Adipose tissue (tissue), 3 donors: ENCODE results near the gene SETBP1. TPM values are rescaled to one million over a fixed set of nuclear protein-coding genes. Genes with fewer than 3 reads are reported as not detected.

Experiments
- H3K27ac ChIP-seq: one replicate; pipeline ENCODE4 v1.5.1; 2013; ENCODE audit warnings: low read depth, low read length
- WGBS, 3 donors: extraction: QIAGEN DNeasy Blood & Tissue Kit; methylation state at CpG; one replicate each; pipeline ENCODE4 v1.1.7; 2013; 5-methylcytosine and 5-hydroxymethylcytosine counted together
- polyA plus RNA-seq, 3 donors: library from polyadenylated mRNA; stranded (reverse); fragments of 200-250 nt; gene quantifications; one replicate each; pipeline ENCODE4 v1.2.3, GENCODE V29; 2013
- donor health status: healthy with polysubstance abuse.
- donor health status: Bipolar disorder and iron deficiency.
- donor health status: healthy.

SETBP1 gene
- polyA plus RNA-seq, 3 donors, result 2.3 to 5.6 (median 2.7) TPM

DNA sequence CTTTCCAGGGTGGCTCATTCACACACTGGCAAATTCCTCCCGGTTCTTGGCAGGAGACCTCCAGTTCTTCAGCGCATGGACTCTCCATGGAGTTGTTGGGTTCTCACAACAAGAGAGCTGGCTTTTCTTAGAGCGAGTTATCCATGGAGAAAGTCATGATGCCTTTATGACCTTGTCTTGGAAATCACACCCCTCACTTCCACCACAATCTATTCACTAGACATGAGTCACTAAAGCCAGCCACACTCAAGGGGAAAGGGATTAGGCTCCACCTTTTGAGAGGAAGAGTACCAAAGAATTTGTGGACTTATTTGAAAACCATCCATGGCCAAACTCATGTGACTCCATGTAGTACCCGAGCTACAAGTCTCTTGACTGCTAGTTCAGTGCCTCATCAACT is 160.5 kb downstream of the SETBP1 start:
- 82 to 97% (median 94%) methylated on average over 4 of the region's 4 CpGs for WGBS, 3 donors
- H3K27ac ChIP-seq, result no peak overlapping the region

GRCh38 chr18:44841752-44842587 is 161.3 kb downstream of the SETBP1 start:
- H3K27ac ChIP-seq, result no peak overlapping the region

DNA sequence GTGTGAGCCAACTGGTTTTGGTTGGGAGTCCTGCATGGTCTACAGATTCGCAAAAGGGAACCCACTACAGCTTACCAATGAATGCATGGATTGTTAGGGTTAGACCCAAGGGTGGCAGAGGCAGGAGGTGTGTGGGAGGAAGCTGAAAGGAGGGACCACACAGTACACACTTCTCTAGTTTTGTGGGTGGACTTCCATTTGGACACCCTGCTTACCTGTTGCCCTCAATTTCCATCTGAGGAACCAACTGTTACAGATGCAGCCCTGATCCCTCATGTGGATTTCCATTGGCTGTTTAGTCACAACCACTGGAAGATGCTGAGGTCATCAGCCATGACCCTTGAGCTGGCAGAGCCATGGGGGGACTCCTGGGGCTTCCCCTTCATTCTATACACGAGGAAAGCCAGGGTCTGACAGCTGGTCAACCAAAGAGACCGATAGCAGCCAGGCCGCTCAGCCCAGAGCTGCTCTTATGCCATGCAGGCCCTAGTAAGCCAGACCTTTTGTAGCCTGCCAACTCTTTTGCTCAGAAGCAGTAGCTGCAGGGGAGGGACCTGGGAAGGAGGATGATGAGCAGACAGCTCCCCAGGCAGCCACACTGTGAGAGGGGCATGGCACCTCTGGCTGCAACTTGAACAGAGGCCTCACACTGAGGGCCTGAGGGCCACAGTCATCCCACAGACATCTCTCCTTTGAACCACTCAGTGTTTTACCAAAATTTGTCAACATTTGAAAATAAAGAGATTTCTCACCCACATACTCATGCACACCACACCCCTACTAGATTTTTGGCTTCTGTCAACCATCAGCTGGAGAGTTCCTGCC is 162.1 kb downstream of the SETBP1 start:
- 80 to 94% (median 93%) methylated on average over 4 of the region's 4 CpGs for WGBS, 3 donors
- H3K27ac ChIP-seq, result no peak overlapping the region

More at GRCh38 chr18:44841752-44842587, 161.3 kb downstream of the SETBP1 start:
- 80 to 87% (median 82%) methylated on average over 10 of the region's 10 CpGs for WGBS, 3 donors

- WGBS, 3 donors, result 72 to 78% (median 78%) methylated on average over 5 of the region's 5 CpGs
- H3K27ac ChIP-seq, result no peak overlapping the region
These were observed 163.8 kb downstream of the SETBP1 start for GRCh38 chr18:44844486-44844885.

DNA sequence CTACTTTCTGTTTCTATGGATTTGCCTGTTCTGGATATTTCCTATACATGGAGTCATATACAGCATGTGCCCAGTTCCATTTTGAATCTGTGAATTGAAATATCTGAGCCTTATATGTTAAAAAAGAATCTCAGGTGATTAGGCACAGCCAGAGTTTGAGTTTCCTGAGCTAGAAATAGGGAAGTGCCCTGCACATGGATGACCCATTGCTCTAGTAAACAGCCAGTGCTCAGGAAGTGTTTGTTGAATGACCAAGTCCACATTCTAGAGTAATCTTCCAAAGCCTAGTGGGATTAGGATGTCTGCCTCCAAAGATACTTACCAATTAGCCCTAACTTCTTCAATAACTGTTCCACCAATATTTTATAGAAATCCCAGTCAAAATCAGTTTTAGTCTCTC is 165.8 kb downstream of the SETBP1 start:
- H3K27ac ChIP-seq, result no peak overlapping the region

DNA sequence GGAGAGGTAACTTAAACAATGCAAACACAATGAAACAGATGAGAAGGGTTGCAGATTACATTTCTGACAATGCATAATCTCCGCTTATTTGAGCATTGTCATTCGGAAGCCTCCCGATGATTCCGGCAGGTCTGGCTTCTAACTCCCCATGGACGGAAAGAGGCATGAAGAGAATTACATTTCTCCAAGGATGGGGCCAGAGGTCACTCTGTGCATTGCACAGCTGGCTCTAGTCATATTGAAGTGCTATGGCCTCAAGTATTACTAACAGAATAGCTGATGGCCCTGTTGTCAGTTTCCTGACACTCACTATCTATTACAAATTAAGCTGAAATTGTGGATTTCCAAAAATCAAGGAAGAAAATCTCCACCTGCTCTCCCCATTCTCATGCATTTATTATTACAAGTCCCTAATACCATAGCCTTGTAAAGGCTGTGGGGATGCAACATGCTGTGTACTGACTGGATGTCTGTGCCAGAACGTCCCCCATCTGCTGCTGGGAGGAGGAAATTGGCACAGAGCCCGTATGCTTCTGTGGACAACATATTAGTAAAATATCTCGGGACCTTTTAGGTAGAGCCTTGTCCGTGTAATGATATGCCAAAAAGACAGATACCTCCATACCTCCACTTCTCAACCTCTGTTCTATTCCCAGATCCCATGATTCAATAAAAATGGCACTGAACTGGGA is 168.1 kb downstream of the SETBP1 start:
- WGBS, 3 donors, result 56 to 66% (median 61%) methylated on average over 9 of the region's 9 CpGs

GRCh38 chr18:44849361-44849760 is 168.7 kb downstream of the SETBP1 start:
- H3K27ac ChIP-seq, result no peak overlapping the region
- 89 to 94% (median 93%) methylated on average over 6 of the region's 6 CpGs for WGBS, 3 donors

More for the DNA sequence above, 168.1 kb downstream of the SETBP1 start:
- H3K27ac ChIP-seq, result no peak overlapping the region

DNA sequence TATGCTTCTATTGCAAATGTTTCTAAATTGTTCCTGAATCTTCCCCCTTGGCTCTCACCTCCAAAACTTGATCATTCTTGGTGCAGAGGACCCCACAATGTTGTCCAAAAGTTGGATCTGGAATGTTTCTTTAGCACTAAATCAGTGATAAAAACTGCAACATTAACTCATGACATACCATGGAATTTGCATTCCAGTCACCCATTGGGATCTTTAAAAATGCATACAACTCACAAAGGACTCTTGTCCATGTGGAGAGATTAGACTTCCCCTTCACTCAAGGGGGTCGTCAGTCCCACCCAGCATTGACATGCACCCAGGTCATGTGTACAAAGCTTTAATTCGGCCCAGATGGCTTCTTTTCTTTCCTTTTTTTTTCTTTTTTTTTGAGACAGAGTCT is 169.3 kb downstream of the SETBP1 start:
- no peak overlapping the region for H3K27ac ChIP-seq
- WGBS, 3 donors, result 72 to 80% (median 76%) methylated on average over 2 of the region's 2 CpGs

DNA sequence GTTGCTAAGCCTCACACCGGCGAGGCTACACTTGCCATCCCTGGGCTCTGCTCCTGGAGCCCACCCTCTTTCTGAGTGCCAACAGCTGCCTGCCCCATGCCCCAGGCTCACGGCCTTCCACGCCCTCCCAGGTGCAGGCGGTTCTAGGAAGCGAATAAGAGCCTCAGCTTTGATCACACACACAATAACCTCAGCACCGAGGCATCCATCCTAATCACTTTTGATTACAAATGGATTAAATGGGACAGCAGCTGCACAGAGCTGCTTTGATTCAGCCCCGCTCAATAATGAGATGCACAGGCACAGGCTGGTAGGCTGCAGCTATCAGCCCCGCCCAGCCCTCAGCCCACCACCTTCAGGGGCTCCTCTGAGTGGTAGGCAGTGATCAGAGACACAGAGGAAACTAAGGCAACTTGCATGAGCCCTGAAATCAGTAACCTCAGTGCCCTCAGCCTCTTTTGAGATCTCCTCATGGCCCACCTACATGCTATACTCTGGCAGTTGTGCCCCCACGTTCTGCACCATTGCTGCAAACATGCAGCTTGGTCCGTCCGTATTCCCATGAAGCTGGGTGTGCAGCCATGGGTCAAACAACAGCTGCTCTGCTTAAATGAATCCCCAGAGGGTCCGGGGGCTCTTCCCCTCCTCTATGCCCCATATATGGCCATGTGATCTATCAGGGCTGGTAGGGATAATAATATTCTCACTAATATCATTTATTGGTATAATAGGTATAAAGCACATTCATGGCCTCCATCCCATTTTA is 171.4 kb downstream of the SETBP1 start:
- 95 to 97% (median 96%) methylated on average over 13 of the region's 13 CpGs for WGBS, 3 donors

DNA sequence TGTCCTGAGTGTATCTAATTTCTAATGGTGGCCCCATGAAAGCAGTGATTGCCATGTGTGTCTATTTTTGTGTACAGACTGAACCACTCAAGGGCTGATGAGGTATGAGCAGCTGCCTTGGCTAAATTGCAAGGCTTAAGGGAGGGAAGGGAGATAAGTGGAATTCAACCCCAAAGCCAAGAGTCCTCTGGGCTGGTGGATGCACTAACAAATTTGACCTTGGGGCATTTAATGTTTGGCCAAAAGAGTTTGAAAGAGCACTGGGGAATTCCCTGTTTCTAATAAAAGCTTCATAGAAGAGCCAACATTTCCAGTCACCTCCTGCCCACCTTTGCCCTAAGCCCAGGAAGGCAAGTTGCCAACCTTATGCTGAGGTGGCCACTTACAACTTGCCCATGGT is 172.1 kb downstream of the SETBP1 start:
- H3K27ac ChIP-seq, result no peak overlapping the region

More for the DNA sequence above, 171.4 kb downstream of the SETBP1 start:
- no peak overlapping the region for H3K27ac ChIP-seq

- H3K27ac ChIP-seq, result no peak overlapping the region
- 79 to 82% (median 81%) methylated on average over 2 of the region's 2 CpGs for WGBS, 3 donors
These were observed 172.7 kb downstream of the SETBP1 start for GRCh38 chr18:44853430-44853829.

GRCh38 chr18:44855681-44856080 is 175.0 kb downstream of the SETBP1 start:
- no peak overlapping the region for H3K27ac ChIP-seq
- WGBS, 3 donors, result 86 to 99% (median 93%) methylated on average over 6 of the region's 6 CpGs

GRCh38 chr18:44856157-44856556 is 175.5 kb downstream of the SETBP1 start:
- H3K27ac ChIP-seq, result no peak overlapping the region

GRCh38 chr18:44857081-44857480 is 176.4 kb downstream of the SETBP1 start:
- WGBS, 3 donors, result 68 to 98% (median 93%) methylated on average over 2 of the region's 2 CpGs
- H3K27ac ChIP-seq, result no peak overlapping the region

More at GRCh38 chr18:44856157-44856556, 175.5 kb downstream of the SETBP1 start:
- 32 to 50% (median 43%) methylated on average over 1 of the region's 1 CpG for WGBS, 3 donors

DNA sequence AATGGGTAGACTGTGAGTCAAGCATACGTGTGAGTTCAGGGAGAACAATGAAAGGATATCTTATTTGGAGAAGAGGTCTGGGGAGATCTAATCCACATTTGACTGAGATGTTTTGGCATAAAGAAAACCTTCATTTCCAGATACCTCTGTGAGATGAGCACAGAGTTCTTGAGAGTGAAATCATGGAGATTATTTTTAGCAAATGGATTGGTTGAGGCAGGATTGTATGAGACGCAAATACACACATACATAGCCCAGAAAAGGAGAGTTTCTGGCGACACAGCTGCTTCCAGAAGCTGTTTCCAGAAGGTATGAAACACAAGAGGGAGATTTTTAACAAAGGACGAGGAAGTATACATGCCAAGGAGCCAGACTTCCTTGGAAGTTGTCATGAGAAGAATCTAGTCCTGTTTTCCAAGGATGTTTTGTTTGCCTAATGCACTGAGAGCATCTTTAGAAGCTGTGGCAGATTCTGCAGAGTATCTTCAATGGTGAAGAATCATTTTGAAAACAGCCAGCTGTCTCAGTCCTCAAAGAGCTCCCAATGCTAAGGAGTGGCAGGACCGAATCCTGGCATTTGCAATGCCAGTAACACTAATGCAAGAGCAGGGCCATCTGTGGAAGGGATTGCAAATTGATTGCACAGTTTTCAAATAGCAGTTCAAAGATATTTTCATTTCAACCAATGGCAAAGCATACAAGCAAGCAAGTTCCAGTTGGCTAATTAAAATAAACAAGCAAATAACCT is 177.2 kb downstream of the SETBP1 start:
- H3K27ac ChIP-seq, result no peak overlapping the region
- WGBS, 3 donors, result 82 to 90% (median 86%) methylated on average over 5 of the region's 5 CpGs

GRCh38 chr18:44859263-44859662 is 178.6 kb downstream of the SETBP1 start:
- no peak overlapping the region for H3K27ac ChIP-seq

- WGBS, 3 donors, result 43 to 50% (median 47%) methylated on average over 6 of the region's 6 CpGs
- no peak overlapping the region for H3K27ac ChIP-seq
These were observed 179.2 kb downstream of the SETBP1 start for GRCh38 chr18:44859751-44860439.
